ENCODE results near the gene KLHL12.

Gene KLHL12

GRCh38 chr1:202860744-202861419, 66.2 kb downstream of the KLHL12 start:
- no peak overlapping the region for H3K18ac ChIP-seq (ENCODE audit: low read depth in 1 of 2, low read length in 2 of 2)
- no peak overlapping the region for H2BK15ac ChIP-seq (ENCODE audit: low read depth, poor library complexity, severe bottlenecking)
- WGBS, result 2% methylated on average over 50 of the region's 50 CpGs
- H2BK5ac ChIP-seq (ENCODE audit: low read depth, low read length, poor library complexity, severe bottlenecking), result no peak overlapping the region
- H3K9ac ChIP-seq (ENCODE audit: low read length), result peak overlapping the region; percentile 38
- no peak overlapping the region for H4K8ac ChIP-seq (ENCODE audit: low read length)
- H2BK120ac ChIP-seq (ENCODE audit: low read depth, low read length), result no peak overlapping the region
- peaks cover 1 to 32% of the 10 kb centered on the region in 2 experiments for H3K27me3 ChIP-seq (ENCODE audit: control insufficient read depth in 1 of 2, insufficient read depth in 1 of 2, low read length in 2 of 2)
- no peak overlapping the region for H2AK5ac ChIP-seq (ENCODE audit: low read length, severe bottlenecking)
- peak overlapping the region; percentile 76 to 80 for H3K4me3 ChIP-seq (ENCODE audit: insufficient read depth in 1 of 2, low read depth in 1 of 2, low read length in 2 of 2)
- H3K4ac ChIP-seq (ENCODE audit: low read depth in 1 of 2, low read length in 2 of 2), result no peak overlapping the region
- H3K9me3 ChIP-seq (ENCODE audit: control insufficient read depth, low read length), result no peaks in the 10 kb centered on the region
- H3K4me1 ChIP-seq (ENCODE audit: control insufficient read depth, insufficient read depth, low read depth, low read length), result peaks cover 5% of the 10 kb centered on the region
- no peaks in the 10 kb centered on the region for H3K79me1 ChIP-seq (replicated peaks; ENCODE audit: low read length, poor library complexity, severe bottlenecking)
- H3K36me3 ChIP-seq (ENCODE audit: control insufficient read depth in 1 of 2, insufficient read depth in 2 of 2, low read depth in 1 of 2, low read length in 2 of 2), result peaks cover 0 to 3% of the 10 kb centered on the region in 2 experiments
- no peak overlapping the region for H3K27ac ChIP-seq (ENCODE audit: low read length, poor library complexity, severe bottlenecking)
- H4K91ac ChIP-seq (ENCODE audit: low read length), result no peak overlapping the region
- peak overlapping the region; percentile 83 for H2AFZ ChIP-seq (ENCODE audit: low read depth, low read length)
- peak; percentile 62 for DNase-seq
- H3K4me2 ChIP-seq (ENCODE audit: low read length, poor library complexity, severe bottlenecking), result peak overlapping the region; percentile 98
- H3K23ac ChIP-seq (ENCODE audit: low read length in 2 of 2), result peak overlapping the region in 1 of 2 experiments; percentile 11
- H3K14ac ChIP-seq (ENCODE audit: low read length in 2 of 2), result no peak overlapping the region
- H2BK12ac ChIP-seq (ENCODE audit: low read length in 2 of 2), result no peak overlapping the region

DNA sequence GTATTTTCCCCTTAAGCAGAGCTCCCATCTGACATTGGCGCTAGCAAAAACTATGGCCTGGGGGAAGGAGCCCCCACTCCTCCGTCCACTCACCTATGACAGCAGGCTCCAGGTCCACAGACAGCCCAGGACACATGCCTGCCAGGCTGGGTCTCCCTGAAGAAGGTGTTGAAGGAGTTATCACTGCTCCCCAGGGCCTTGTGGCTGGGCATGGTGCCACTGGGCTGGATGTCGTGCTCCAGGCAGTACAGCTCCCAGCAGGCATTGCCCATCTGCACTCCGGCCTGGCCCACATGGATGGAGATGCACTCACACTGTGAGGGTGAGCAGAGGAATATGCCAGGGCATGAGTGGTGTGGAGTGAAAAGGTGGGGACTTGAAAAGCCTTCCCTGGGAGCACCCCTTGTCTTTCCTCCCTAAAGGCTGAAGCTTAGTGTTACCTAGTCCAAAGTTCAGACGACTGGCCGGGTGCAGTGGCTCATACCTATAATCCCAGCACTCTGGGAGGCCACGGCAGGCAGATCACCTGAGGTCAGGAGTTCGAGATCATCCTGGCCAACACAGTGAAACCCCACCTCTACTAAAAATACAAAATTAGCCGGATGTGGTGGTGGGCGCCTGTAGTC, 68.1 kb downstream of the KLHL12 start:
- Histone ChIP-seq H2BK5ac (ENCODE audit: low read depth, low read length, poor library complexity, severe bottlenecking) (no peak overlapping the region), H4K91ac (ENCODE audit: low read length) (no peak overlapping the region), H3K36me3 (ENCODE audit: control insufficient read depth in 1 of 2, insufficient read depth in 2 of 2, low read depth in 1 of 2, low read length in 2 of 2) (peaks cover 0 to 3% of the 10 kb centered on the region in 2 experiments), H3K14ac (ENCODE audit: low read length in 2 of 2) (no peak overlapping the region), H2BK12ac (ENCODE audit: low read length in 2 of 2) (no peak overlapping the region), H2BK120ac (ENCODE audit: low read depth, low read length) (no peak overlapping the region), H3K4me2 (ENCODE audit: low read length, poor library complexity, severe bottlenecking) (no peak overlapping the region), H3K9me3 (ENCODE audit: control insufficient read depth, low read length) (no peaks in the 10 kb centered on the region), H3K4ac (ENCODE audit: low read depth in 1 of 2, low read length in 2 of 2) (no peak overlapping the region), H3K27me3 (ENCODE audit: control insufficient read depth in 1 of 2, insufficient read depth in 1 of 2, low read length in 2 of 2) (peaks cover 0 to 18% of the 10 kb centered on the region in 2 experiments), H3K23ac (ENCODE audit: low read length in 2 of 2) (no peak overlapping the region), H3K79me1 (replicated peaks; ENCODE audit: low read length, poor library complexity, severe bottlenecking) (no peaks in the 10 kb centered on the region), H3K27ac (ENCODE audit: low read length, poor library complexity, severe bottlenecking) (no peak overlapping the region), H4K8ac (ENCODE audit: low read length) (peak overlapping the region; percentile 7), H3K9ac (ENCODE audit: low read length) (peak overlapping the region; percentile 33), H3K4me1 (ENCODE audit: control insufficient read depth, insufficient read depth, low read depth, low read length) (peaks cover 5% of the 10 kb centered on the region), H3K4me3 (ENCODE audit: insufficient read depth in 1 of 2, low read depth in 1 of 2, low read length in 2 of 2) (no peak overlapping the region), H2BK15ac (ENCODE audit: low read depth, poor library complexity, severe bottlenecking) (no peak overlapping the region), H2AFZ (ENCODE audit: low read depth, low read length) (no peak overlapping the region), H3K18ac (ENCODE audit: low read depth in 1 of 2, low read length in 2 of 2) (no peak overlapping the region), H2AK5ac (ENCODE audit: low read length, severe bottlenecking) (no peak overlapping the region)
- DNase-seq, result no peak
- WGBS, result 96% methylated on average over 10 of the region's 10 CpGs

GRCh38 chr1:202858331-202858730, 68.7 kb downstream of the KLHL12 start:
- no peak overlapping the region for H3K4ac ChIP-seq (ENCODE audit: low read depth in 1 of 2, low read length in 2 of 2)
- H4K8ac ChIP-seq (ENCODE audit: low read length), result no peak overlapping the region
- H3K9ac ChIP-seq (ENCODE audit: low read length), result peak overlapping the region; percentile 33
- no peak overlapping the region for H3K14ac ChIP-seq (ENCODE audit: low read length in 2 of 2)
- H3K23ac ChIP-seq (ENCODE audit: low read length in 2 of 2), result no peak overlapping the region
- H3K36me3 ChIP-seq (ENCODE audit: control insufficient read depth in 1 of 2, insufficient read depth in 2 of 2, low read depth in 1 of 2, low read length in 2 of 2), result peaks cover 0 to 3% of the 10 kb centered on the region in 2 experiments
- peaks cover 0 to 12% of the 10 kb centered on the region in 2 experiments for H3K27me3 ChIP-seq (ENCODE audit: control insufficient read depth in 1 of 2, insufficient read depth in 1 of 2, low read length in 2 of 2)
- no peaks in the 10 kb centered on the region for H3K79me1 ChIP-seq (replicated peaks; ENCODE audit: low read length, poor library complexity, severe bottlenecking)
- H2BK12ac ChIP-seq (ENCODE audit: low read length in 2 of 2), result no peak overlapping the region
- no peak overlapping the region for H3K18ac ChIP-seq (ENCODE audit: low read depth in 1 of 2, low read length in 2 of 2)
- no peak overlapping the region for H2AFZ ChIP-seq (ENCODE audit: low read depth, low read length)
- peak; percentile 29 for DNase-seq
- no peak overlapping the region for H3K4me2 ChIP-seq (ENCODE audit: low read length, poor library complexity, severe bottlenecking)
- H3K4me1 ChIP-seq (ENCODE audit: control insufficient read depth, insufficient read depth, low read depth, low read length), result peaks cover 5% of the 10 kb centered on the region
- WGBS, result 82% methylated on average over 6 of the region's 6 CpGs
- H2BK15ac ChIP-seq (ENCODE audit: low read depth, poor library complexity, severe bottlenecking), result no peak overlapping the region
- H2BK120ac ChIP-seq (ENCODE audit: low read depth, low read length), result no peak overlapping the region
- H2BK5ac ChIP-seq (ENCODE audit: low read depth, low read length, poor library complexity, severe bottlenecking), result no peak overlapping the region
- H3K4me3 ChIP-seq (ENCODE audit: insufficient read depth in 1 of 2, low read depth in 1 of 2, low read length in 2 of 2), result no peak overlapping the region
- no peak overlapping the region for H2AK5ac ChIP-seq (ENCODE audit: low read length, severe bottlenecking)
- no peak overlapping the region for H4K91ac ChIP-seq (ENCODE audit: low read length)
- H3K27ac ChIP-seq (ENCODE audit: low read length, poor library complexity, severe bottlenecking), result no peak overlapping the region
- no peaks in the 10 kb centered on the region for H3K9me3 ChIP-seq (ENCODE audit: control insufficient read depth, low read length)

DNA sequence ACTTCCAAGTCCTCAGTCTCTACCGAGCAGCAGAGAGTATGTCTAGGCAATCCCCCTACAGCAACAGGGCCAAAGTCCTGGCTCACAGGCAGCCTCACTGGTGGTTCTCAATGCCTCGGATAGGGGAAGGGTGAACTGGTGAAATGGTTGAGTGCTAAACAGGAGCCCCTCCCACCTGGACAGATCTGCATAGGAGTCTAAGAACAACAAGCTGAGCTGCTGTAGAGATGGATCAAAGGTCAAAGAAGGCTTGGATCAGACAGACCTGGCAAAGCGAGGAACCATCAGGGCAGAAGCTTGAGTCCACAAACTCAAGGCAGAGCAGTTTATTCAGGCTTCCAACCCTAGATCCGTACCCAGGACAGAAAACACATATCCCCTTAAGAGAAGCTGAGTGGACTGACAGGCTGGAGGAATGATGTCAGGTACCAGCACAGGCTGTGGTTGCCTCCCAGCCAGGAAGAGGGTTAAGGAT, 69.9 kb downstream of the KLHL12 start:
- Histone ChIP-seq H3K36me3 (ENCODE audit: control insufficient read depth in 1 of 2, insufficient read depth in 2 of 2, low read depth in 1 of 2, low read length in 2 of 2) (peaks cover 0 to 3% of the 10 kb centered on the region in 2 experiments), H3K79me1 (replicated peaks; ENCODE audit: low read length, poor library complexity, severe bottlenecking) (no peaks in the 10 kb centered on the region), H3K4me3 (ENCODE audit: insufficient read depth in 1 of 2, low read depth in 1 of 2, low read length in 2 of 2) (no peak overlapping the region), H4K91ac (ENCODE audit: low read length) (no peak overlapping the region), H3K18ac (ENCODE audit: low read depth in 1 of 2, low read length in 2 of 2) (no peak overlapping the region), H2BK12ac (ENCODE audit: low read length in 2 of 2) (no peak overlapping the region), H3K14ac (ENCODE audit: low read length in 2 of 2) (no peak overlapping the region), H3K4ac (ENCODE audit: low read depth in 1 of 2, low read length in 2 of 2) (no peak overlapping the region), H3K27me3 (ENCODE audit: control insufficient read depth in 1 of 2, insufficient read depth in 1 of 2, low read length in 2 of 2) (peaks cover 0 to 2% of the 10 kb centered on the region in 2 experiments), H2AFZ (ENCODE audit: low read depth, low read length) (no peak overlapping the region), H2BK5ac (ENCODE audit: low read depth, low read length, poor library complexity, severe bottlenecking) (no peak overlapping the region), H2AK5ac (ENCODE audit: low read length, severe bottlenecking) (no peak overlapping the region), H3K27ac (ENCODE audit: low read length, poor library complexity, severe bottlenecking) (no peak overlapping the region), H3K4me1 (ENCODE audit: control insufficient read depth, insufficient read depth, low read depth, low read length) (peaks cover 5% of the 10 kb centered on the region), H2BK15ac (ENCODE audit: low read depth, poor library complexity, severe bottlenecking) (no peak overlapping the region), H4K8ac (ENCODE audit: low read length) (no peak overlapping the region), H3K9ac (ENCODE audit: low read length) (no peak overlapping the region), H2BK120ac (ENCODE audit: low read depth, low read length) (no peak overlapping the region), H3K9me3 (ENCODE audit: control insufficient read depth, low read length) (no peaks in the 10 kb centered on the region), H3K23ac (ENCODE audit: low read length in 2 of 2) (no peak overlapping the region), H3K4me2 (ENCODE audit: low read length, poor library complexity, severe bottlenecking) (no peak overlapping the region)
- WGBS, result 65% methylated on average over 3 of the region's 4 CpGs
- no peak for DNase-seq

Data from mesenchymal stem cell (in vitro differentiated cells and primary cell).